HG03097 (cell line): ENCODE data around the gene USHBP1.
A peak's percentile ranks its signal among the peaks of the same experiment; 100 is the strongest.

Experiments used
- ATAC-seq: cut with Tn5 transposase; IDR thresholded peaks from one replicate; pipeline ENCODE4 v1.9.1; 2021; ENCODE audit not compliant: unreplicated experiment, low FRiP score

The USHBP1 gene

GRCh38 chr19:17242431-17243208 is 21.9 kb downstream of the USHBP1 start:
- ATAC-seq = no peak

GRCh38 chr19:17240826-17241399 is 23.6 kb downstream of the USHBP1 start:
- no peak for ATAC-seq

GRCh38 chr19:17240062-17240752 is 24.3 kb downstream of the USHBP1 start:
- ATAC-seq = no peak

DNA sequence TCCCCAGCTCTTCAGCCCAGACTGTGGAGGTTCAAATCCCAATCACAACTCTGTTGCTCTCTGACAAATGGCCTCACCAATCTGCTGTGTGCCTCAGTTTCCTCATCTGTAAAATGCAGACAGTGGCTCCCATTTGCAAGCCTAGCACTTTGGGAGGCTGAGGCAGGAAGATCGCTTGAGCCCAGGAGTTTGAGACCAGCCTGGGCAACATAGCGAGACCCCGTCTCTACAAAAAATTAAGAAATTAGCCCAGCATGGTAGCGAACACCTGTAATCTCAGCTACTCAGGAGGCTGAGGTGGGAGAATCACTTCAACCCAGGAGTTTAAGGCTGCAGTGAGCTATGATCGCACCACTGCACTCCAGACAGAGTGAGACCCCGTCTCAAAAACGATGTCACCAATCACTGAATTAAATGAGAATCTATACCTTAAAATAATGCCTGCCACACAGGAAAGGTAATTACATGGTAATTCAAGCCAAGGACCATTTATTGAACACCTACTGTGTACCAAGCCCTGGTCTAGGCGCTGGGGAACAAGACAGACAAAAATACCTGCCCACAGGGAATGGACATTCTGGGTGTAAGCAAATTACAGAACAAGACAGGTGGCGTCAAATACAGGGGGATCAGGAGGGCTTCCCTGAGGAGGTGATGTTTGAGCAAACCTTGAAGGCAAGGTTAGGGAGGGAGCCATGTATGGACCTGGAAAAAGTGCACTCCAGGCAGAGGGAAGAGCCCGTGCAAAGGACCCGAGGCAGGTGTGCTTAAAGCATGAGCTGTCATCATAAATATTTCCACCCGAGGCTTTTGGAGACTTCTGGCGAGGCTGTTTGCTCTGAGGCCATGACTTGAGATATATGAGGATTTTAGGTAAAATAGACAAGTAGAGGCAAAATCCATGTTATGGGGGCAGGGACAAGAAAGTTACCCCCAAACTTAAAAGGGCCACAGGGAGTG is 26.5 kb downstream of the USHBP1 start:
- ATAC-seq = no peak

- no peak for ATAC-seq
These were observed 27.6 kb downstream of the USHBP1 start for GRCh38 chr19:17236811-17237543.

DNA sequence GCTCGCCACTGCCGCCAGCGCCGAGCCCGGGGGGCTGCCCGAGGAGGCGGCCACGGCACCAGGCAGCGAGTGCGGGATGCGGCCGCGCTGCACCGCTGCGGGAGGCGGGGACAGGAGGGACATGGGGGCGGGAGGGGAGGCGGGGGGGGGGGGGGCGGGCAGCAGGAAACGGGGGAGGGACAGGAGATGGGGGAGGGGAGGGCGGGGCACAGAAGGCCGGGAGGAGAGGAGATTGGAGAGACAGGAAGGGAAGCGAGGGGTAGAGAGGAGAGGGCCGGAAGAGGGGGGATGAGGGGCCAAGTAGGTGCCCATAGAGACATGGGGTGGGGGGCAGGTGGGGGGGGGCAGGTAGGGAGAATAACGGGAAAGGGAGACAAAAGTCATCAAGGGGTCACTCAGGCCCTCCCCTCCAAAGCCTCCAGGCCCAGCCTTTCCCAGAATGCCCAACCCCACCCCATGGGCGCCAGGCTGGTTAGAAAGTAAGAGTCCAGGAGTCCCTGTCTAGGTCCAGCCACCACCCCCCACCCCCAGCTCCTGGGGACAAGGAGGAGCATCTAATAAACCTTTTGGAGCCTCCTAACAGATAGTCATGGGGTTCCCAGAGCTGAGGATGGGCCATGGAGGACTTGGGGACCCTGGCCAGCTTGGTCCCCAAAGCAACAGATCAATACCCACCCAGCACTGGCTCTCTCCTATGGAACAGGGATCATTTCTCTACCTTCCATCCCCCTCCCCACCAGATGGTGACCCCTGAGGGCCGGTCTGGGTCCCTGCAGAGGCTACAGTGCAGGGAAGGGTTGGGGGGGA is 28.4 kb downstream of the USHBP1 start:
- ATAC-seq = no peak

DNA sequence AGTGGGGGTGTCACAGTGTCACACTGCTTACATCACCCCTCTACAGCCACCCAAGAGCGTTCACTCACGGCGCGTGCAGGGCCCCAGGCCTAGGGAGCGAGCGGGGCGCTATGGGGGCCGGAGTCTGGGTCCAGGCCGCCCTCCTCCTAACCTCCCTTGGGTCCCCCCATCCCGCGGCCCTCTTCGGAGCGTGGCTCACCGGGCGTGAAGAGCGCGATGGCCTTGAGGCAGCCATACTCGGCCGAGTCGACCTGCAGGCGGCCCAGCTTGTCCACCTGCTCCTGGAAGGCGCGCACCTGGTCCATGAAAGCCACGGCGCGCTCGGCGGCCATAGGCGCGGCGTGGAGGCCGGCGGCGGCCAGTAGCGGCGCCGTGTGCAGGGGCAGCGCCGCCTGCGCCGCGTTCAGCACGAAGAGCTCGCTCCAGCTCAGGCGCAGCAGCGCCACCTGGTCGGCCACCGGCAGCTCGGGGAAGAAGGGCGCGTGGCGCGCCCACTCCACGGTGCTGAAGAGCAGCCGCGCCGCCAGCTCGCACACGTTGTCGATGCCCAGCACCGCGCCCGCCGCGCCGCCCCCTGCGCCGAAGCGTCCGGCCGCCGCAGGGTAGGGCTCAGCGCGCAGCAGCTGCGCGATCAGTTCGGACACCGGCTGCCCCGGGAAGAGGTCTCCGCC is 29.1 kb downstream of the USHBP1 start:
- peak; percentile 50 for ATAC-seq

- ATAC-seq = peak; percentile 6
These were observed 29.6 kb downstream of the USHBP1 start for GRCh38 chr19:17234911-17235299.

GRCh38 chr19:17232258-17232657 is 32.3 kb downstream of the USHBP1 start:
- ATAC-seq = no peak

- ATAC-seq = no peak
These were observed 34.7 kb downstream of the USHBP1 start for GRCh38 chr19:17229890-17230289.

GRCh38 chr19:17227798-17228367 is 36.7 kb downstream of the USHBP1 start:
- no peak for ATAC-seq

- peak; percentile 86 for ATAC-seq
These were observed 38.3 kb downstream of the USHBP1 start, which contains the start of gene OCEL1 for GRCh38 chr19:17226002-17226933. TSS of gene OCEL1 (plus strand) at chr19:17226226. CDS start at chr19:17226248, 22 bp downstream.

- ATAC-seq = no peak
These were observed 39.5 kb downstream of the USHBP1 start for GRCh38 chr19:17225053-17225452.

GRCh38 chr19:17220207-17220758 is 44.3 kb downstream of the USHBP1 start:
- no peak for ATAC-seq

DNA sequence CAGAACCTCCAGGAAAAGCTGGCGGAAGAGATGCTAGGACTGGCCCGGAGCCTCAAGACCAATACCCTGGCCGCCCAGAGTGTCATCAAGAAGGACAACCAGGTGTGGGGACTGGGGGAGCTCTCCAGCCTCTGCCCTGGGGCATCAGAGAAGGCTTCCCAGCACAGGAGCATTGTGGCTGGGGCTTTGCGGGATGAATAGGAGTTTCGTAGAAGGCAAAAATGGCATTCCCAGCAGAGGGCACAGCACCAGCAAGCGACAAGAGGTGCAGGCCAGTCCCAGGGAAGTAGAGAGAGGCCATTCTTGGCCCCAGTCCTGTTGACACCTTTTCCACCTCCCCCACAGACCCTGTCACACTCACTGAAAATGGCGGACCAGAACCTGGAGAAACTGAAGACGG is 45.3 kb downstream of the USHBP1 start:
- ATAC-seq = no peak

DNA sequence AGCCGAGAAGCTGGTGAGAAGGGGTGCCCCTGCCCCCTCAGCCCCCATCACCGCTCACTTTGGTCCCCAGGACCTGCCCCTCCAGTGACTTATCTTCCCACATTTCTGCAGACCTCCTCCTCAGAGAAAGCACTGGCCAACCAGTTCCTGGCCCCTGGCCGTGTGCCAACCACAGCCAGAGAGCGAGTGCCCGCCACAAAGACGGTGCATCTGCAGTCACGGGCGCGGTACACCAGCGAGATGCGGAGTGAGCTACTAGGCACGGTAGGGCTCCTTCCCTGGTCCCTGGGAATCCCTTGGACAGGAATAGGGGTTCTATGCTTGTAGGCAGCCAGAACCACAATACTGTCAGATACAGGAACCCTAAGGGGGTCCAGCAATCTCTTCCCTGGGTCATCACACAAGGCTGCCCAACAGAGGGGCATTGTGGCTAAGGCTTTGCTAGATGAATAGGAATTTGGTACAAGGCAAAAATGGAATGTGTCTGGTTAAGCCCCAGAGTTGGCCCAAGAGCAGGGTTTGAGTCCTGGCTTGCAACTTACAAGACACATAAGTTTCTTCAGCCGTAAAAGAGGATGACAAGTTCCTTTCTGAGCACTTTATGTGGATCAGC is 48.4 kb downstream of the USHBP1 start:
- no peak for ATAC-seq
